Measurements from ENCODE around the gene RFPL3. TPM values are rescaled to one million over a fixed set of nuclear protein-coding genes. Genes with fewer than 3 reads are reported as not detected.

Gene RFPL3
- total RNA-seq, 1 donor from 2014 or later, result not detected

- Histone ChIP-seq H3K9me3 (no peaks in the 10 kb centered on the region), H3K36me3 (no peaks in the 10 kb centered on the region), H3K4me3 (no peak overlapping the region), H3K4me1 (peaks cover 6% of the 10 kb centered on the region), H3K27me3 (no peaks in the 10 kb centered on the region), H3K27ac (no peak overlapping the region)
- intact Hi-C loops (cut with DNase I), result no loop called here
- TF ChIP-seq POLR2A (IDR thresholded peaks at IDR 0.05) (no peak), POLR2AphosphoS5 (IDR thresholded peaks at IDR 0.05; ENCODE audit: insufficient read depth in 1 of 2, low read depth in 1 of 2) (no peak), CTCF (IDR thresholded peaks at IDR 0.05) (no peak)
- DNase-seq (ENCODE audit: extremely low spot score in 2 of 2), result peak; percentile 32 to 52
Measured at GRCh38 chr22:32331236-32331917, 26.3 kb upstream of the RFPL3 start.

- intact Hi-C loops (cut with DNase I), result no loop called here
- Histone ChIP-seq H3K36me3 (no peaks in the 10 kb centered on the region), H3K9me3 (no peaks in the 10 kb centered on the region), H3K27me3 (no peaks in the 10 kb centered on the region), H3K27ac (no peak overlapping the region), H3K4me1 (peaks cover 13% of the 10 kb centered on the region), H3K4me3 (no peak overlapping the region)
- DNase-seq (ENCODE audit: extremely low spot score in 2 of 2), result peak; percentile 83 to 85
- no peak for TF ChIP-seq POLR2A (IDR thresholded peaks at IDR 0.05)
- TF ChIP-seq POLR2AphosphoS5 (IDR thresholded peaks at IDR 0.05; ENCODE audit: insufficient read depth in 1 of 2, low read depth in 1 of 2), result no peak
- no peak for TF ChIP-seq CTCF (IDR thresholded peaks at IDR 0.05)
Measured at GRCh38 chr22:32331918-32332725, 25.5 kb upstream of the RFPL3 start.

- Histone ChIP-seq H3K27me3 (no peaks in the 10 kb centered on the region), H3K27ac (no peak overlapping the region), H3K9me3 (no peaks in the 10 kb centered on the region), H3K4me3 (no peak overlapping the region), H3K4me1 (peaks cover 13% of the 10 kb centered on the region), H3K36me3 (no peaks in the 10 kb centered on the region)
- intact Hi-C loops (cut with DNase I), result no loop called here
- TF ChIP-seq POLR2AphosphoS5 (IDR thresholded peaks at IDR 0.05; ENCODE audit: insufficient read depth in 1 of 2, low read depth in 1 of 2) (no peak), CTCF (IDR thresholded peaks at IDR 0.05) (no peak)
- DNase-seq (ENCODE audit: extremely low spot score in 2 of 2), result peak; percentile 44 to 58
Measured at GRCh38 chr22:32333141-32333768, 24.4 kb upstream of the RFPL3 start.

GRCh38 chr22:32333769-32334659 is 23.7 kb upstream of the RFPL3 start:
- peak; percentile 64 to 93 for DNase-seq (ENCODE audit: extremely low spot score in 2 of 2)
- H3K4me3 ChIP-seq, result no peak overlapping the region
- no peaks in the 10 kb centered on the region for H3K27me3 ChIP-seq
- no peak overlapping the region for H3K27ac ChIP-seq
- no peak for TF ChIP-seq POLR2AphosphoS5 (IDR thresholded peaks at IDR 0.05; ENCODE audit: insufficient read depth in 1 of 2, low read depth in 1 of 2)
- TF ChIP-seq POLR2A (IDR thresholded peaks at IDR 0.05), result no peak
- no peak for TF ChIP-seq CTCF (IDR thresholded peaks at IDR 0.05)
- H3K9me3 ChIP-seq, result no peaks in the 10 kb centered on the region
- no peaks in the 10 kb centered on the region for H3K36me3 ChIP-seq
- intact Hi-C loops (cut with DNase I), result no loop called here
- H3K4me1 ChIP-seq, result peaks cover 13% of the 10 kb centered on the region
